Head of caudate nucleus (tissue), 42 donors: ENCODE measurements around the gene MARVELD2.

Source experiments
- DNase-seq, 42 donors: peaks; one replicate each; pipeline versions ENCODE4 v3.0.0 to v3.0.0-alpha.2; 2020 to 2021; ENCODE audit warnings: mixed read lengths in 7 of 42
- intact Hi-C: fragments of 100-400 bp; cut with DNase I; formaldehyde crosslinking; loops from one replicate; pipeline ENCODE4 v1.15.0; 2022

MARVELD2 gene

DNA sequence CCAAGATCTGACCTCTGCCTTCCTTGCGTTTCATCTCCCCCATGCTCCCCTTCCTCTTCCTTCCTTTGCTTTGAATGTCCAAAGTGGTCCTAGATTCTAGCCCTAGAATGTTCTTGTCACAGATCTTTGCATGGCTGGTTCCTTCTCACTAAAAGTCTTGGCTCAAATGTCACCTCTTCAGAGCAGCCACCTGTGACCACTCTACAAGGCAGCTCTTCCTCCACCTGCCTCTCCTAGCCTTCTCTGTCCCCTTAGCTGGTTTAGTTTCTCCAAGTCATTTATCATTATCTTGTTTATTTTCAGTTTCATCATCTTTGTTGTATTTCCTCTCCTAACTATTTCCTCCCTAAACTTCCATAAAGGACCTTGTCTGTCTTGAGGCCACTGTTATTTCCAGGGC, 70.6 kb downstream of the MARVELD2 start:
- intact Hi-C loops: no loop called here
- DNase-seq: no peak

DNA sequence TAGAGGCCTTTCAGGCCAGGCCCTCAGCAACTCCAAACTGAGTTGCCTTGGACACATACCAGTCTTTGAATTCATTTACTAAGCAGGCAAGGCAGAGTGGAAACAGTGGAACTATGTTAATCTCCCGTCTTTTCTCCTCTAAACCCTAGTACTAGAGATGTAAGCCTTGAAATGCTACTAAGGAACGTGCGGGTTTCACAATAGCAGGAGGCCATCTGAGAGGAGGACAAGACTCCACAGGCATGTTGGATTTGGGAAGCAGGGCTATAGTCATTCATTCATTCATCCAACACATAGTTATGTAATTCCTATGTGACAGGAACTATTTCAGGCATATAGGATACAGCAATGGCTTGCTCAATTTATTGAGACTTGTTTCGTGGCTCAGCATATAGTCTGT, 74.3 kb downstream of the MARVELD2 start:
- DNase-seq: no peak
- intact Hi-C loops: no loop called here

DNA sequence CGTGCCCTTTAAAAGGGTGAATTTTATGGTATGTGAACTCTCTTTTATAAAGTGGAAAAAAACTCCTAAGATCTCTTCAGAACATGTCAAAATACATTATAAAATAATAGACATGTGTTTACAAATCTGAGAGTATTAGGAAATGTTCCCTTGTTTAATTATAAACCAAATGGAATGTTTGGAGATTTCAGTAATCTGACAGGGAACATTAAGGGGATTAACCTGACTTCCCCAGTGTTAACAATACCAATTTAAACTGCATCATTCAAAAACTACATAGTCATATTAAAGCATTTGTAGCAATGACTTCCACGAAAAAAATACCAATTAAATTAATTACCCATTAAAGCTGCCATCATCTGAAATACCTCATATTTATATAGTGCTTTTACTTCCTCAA, 76.1 kb downstream of the MARVELD2 start:
- intact Hi-C loops: no loop called here
- no peak for DNase-seq

DNA sequence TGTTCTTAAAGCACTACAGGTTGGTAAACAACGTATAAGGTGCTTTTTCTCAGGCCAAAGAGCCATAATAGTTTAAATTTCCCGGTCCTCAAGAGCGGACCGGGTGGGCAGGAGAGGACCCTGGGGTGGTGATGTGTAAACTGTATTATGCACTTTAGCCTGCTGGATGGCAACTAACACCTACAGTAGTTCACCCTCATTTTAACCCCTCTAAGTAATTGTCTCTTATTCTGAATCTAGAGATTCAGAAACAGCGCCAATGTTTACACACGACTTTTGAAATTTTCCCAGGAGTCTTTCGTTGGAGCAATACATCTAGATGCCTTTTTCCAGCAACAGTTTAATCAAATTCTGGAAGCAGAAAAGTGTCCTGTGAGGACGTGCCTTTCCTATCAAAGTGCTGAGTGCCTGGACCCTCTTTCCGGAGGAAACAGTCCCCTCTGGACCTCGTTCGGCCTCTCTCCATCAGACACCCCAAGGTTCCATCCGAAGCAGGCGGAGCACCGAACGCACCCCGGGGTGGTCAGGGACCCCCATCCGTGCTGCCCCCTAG, 77.0 kb downstream of the MARVELD2 start:
- DNase-seq: no peak
- intact Hi-C loops: no loop called here

DNA sequence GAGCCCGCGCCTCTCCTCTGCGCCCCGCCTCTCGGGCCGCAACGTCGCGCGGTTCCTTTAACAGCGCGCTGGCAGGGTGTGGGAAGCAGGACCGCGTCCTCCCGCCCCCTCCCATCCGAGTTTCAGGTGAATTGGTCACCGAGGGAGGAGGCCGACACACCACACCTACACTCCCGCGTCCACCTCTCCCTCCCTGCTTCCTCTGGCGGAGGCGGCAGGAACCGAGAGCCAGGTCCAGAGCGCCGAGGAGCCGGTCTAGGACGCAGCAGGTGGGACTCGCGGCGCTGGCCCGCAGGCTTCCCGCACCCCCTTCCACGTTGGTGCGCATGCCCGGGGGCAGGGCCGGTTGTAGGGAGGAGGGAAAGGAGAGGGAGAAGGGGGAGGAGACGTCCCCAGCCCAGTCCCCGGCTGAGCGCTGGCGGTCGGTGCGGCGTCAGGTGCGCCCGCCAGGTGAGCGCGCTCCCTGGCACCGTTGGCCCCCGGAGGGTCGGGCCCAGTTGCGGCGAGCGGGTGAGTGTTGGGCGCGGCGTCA, 77.5 kb downstream of the MARVELD2 start, which contains the start of gene OCLN:
Gene OCLN, plus strand, starts transcription at position 400 of the 532 bp plus-strand sequence. CDS start 11,455 bp downstream, outside the sequence.
- DNase-seq: peak in 22 of 42 donors; percentile 4 to 47 (median 17)
- intact Hi-C loops: no loop called here

DNA sequence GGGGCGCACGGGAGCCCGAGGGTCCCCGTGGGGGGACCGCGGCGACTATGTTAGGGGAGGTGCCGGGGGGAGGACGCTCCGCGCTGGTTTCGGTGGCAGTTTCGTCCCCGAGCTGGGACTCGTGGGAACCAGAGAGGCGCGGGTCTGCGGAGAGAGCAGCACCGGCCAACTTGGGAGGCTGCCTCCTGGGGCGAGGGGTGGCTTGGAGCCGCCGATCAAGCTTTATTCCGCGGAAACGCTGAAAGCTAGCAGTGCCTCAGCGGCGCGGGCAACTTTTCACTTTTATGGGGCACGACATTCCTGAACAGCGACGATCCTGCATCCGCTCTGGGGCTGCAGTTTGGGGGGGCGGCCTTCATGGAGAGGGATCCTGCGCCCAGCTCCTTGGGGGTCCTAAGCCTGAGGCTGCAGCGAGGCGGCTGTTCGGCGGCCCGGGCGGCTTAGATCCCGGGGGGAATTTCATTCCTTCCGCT, 78.0 kb downstream of the MARVELD2 start:
- peak in 4 of 42 donors; percentile 2 to 31 (median 10) for DNase-seq
- intact Hi-C loops: no loop called here

DNA sequence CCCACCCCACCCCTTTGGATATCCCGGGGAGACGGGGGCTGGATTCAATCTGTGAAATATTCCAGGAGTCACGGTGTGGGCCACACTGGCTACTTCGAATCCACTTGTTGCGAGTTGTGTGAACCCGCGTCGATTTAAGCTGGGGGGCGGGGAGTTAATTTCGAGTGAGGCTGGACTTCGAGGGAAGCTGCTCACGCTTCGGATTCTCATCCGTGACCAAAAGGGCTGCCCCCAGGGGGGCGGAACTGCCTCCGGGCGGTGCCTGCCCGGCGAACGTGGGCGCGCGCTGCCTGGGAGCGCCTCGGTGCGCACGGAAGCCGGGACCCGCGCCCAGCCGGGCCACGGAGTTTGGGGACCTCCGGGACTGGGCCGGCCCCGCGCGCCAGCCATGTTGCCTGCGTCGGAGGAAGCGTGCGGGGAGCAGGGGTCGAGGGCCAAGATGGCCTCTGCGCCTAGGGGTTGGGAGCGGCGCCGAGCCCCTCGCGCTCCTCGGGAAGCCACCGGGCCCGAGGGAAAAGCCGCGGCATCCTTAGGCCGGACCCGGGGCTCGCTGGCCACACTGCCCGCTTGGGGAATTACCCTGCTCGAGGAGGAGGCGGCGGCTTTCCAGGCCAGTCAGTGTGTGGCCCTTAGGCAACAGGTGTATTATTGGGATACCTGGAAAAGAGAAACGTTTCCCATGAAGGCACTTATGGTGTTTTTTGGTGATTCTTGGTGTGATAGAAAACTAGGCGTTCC, 78.6 kb downstream of the MARVELD2 start:
- DNase-seq: no peak
- intact Hi-C loops: no loop called here
